ENCODE measurements around the gene ADAM23.
A peak's percentile ranks its signal among the peaks of the same experiment; 100 is the strongest.
"Not testable (repeated sequence)": the region's sequence is repeated elsewhere in the genome, so short reads cannot be mapped to it uniquely, and the experiment has no call there.

DNA sequence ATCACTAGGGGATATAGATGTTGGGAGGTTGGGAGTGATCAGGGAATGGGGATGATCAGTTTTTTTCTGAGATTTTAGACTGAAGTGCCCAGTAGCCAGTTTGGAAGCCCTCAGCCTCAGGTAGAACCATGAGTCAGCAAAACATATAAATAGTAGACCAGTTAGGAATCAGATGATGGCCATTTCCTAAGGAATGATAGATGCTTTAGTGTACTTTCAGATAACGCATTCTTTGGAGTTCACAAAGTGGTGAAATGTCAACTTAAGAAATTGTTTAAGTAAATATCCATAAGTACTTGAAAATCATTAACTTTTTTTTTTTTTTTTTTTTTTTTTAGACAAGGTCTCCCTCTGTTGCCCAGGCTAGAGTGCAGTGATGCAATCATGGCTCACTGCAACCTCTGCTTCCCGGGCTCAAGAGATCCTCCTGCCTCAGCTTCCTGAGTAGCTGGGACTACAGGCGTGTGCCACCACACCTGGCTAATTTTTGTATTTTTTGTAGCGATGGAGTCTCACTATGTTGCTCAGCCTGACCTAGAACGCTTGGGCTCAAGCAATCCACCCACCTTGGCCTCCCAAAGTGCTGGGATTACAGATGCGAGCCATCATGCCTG is 40.3 kb upstream of the ADAM23 start:
- not testable (repeated sequence) for TF ChIP-seq ZNF619, IRF2, ERF (CRISPR knock-in tag; IDR thresholded peaks at IDR 0.05)
- TF ChIP-seq, protein P1, sequence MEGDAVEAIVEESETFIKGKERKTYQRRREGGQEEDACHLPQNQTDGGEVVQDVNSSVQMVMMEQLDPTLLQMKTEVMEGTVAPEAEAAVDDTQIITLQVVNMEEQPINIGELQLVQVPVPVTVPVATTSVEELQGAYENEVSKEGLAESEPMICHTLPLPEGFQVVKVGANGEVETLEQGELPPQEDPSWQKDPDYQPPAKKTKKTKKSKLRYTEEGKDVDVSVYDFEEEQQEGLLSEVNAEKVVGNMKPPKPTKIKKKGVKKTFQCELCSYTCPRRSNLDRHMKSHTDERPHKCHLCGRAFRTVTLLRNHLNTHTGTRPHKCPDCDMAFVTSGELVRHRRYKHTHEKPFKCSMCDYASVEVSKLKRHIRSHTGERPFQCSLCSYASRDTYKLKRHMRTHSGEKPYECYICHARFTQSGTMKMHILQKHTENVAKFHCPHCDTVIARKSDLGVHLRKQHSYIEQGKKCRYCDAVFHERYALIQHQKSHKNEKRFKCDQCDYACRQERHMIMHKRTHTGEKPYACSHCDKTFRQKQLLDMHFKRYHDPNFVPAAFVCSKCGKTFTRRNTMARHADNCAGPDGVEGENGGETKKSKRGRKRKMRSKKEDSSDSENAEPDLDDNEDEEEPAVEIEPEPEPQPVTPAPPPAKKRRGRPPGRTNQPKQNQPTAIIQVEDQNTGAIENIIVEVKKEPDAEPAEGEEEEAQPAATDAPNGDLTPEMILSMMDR (CRISPR knock-in tag; IDR thresholded peaks at IDR 0.05), result not testable (repeated sequence)
- TF ChIP-seq TARDBP (CRISPR knock-in tag; IDR thresholded peaks at IDR 0.05), result peak; percentile 35; the same call in 1 of the 2 replicates

Data from HepG2 (cell line).